K562 (cell line): ENCODE data around the gene SDR42E2. TPM values are rescaled to one million over a fixed set of nuclear protein-coding genes. Genes with fewer than 3 reads are reported as not detected.
A peak's percentile ranks its signal among the peaks of the same experiment; 100 is the strongest.

ENCODE experiments used
- ARID1B ChIP-seq: fragments of 450-650 bp; IDR thresholded peaks from 2 replicates; pipeline ENCODE4 v1.6.1; 2016; ENCODE audit warnings: antibody characterized with exemption, mild to moderate bottlenecking, inconsistent platforms
- BDP1 ChIP-seq: IDR thresholded peaks from 3 replicates; pipeline ENCODE4 v1.6.1; 2011; ENCODE audit not compliant: insufficient read length, insufficient read depth
- CBFB ChIP-seq: sonication (generic); formaldehyde crosslinking; IDR thresholded peaks from 2 replicates; pipeline ENCODE4 v1.4.0; 2020; ENCODE audit warnings: mild to moderate bottlenecking, missing genetic modification reagents
- CSDE1 ChIP-seq, 2 experiments: fragments of 450-650 bp; IDR thresholded peaks; 2 replicates each; pipeline ENCODE4 v1.6.1; 2016; ENCODE audit warnings: mild to moderate bottlenecking in 1 of 2
- FOS ChIP-seq: IDR thresholded peaks from 3 replicates; pipeline ENCODE4 v1.6.1; 2011; ENCODE audit not compliant: insufficient read length; ENCODE audit errors: extremely low read depth
- IRF1 ChIP-seq: sonication (generic); formaldehyde crosslinking; IDR thresholded peaks from 2 replicates; pipeline ENCODE4 v1.8.0; 2022; ENCODE audit warnings: missing genetic modification reagents, mild to moderate bottlenecking, borderline replicate concordance
- MAFG ChIP-seq: fragments of 450-650 bp; conservative IDR thresholded peaks from 2 replicates; pipeline ENCODE4 v1.6.1; 2016; ENCODE audit warnings: missing genetic modification characterization, missing compliant biosample characterization
- NCOA6 ChIP-seq: fragments of 450-650 bp; IDR thresholded peaks from 2 replicates; pipeline ENCODE4 v1.6.1; 2017; ENCODE audit warnings: mild to moderate bottlenecking
- NCOR1 ChIP-seq: fragments of 450-650 bp; IDR thresholded peaks from 2 replicates; pipeline ENCODE4 v1.6.1; 2016; ENCODE audit warnings: mild to moderate bottlenecking, moderate library complexity
- SIN3A ChIP-seq, 2 experiments: fragments of 150-350 bp in 1 of 2; IDR thresholded peaks; 2 replicates each; pipeline ENCODE4 v1.6.1; 2011 to 2016; ENCODE audit warnings: borderline replicate concordance in 2 of 2, low read depth in 2 of 2, low read length in 2 of 2, mild to moderate bottlenecking in 2 of 2, moderate library complexity in 2 of 2; ENCODE audit not compliant: control insufficient read depth in 1 of 2
- SIN3B ChIP-seq: fragments of 450-650 bp; IDR thresholded peaks from 2 replicates; pipeline ENCODE4 v1.6.1; 2017; ENCODE audit warnings: low read depth, mild to moderate bottlenecking, moderate library complexity
- SMAD3 ChIP-seq: fragments of 450-650 bp; formaldehyde crosslinking; conservative IDR thresholded peaks from 2 replicates; pipeline ENCODE4 v1.4.0; 2020; ENCODE audit warnings: mild to moderate bottlenecking
- SNIP1 ChIP-seq: fragments of 450-650 bp; IDR thresholded peaks from 2 replicates; pipeline ENCODE4 v1.7.1; 2017; ENCODE audit warnings: low read depth, mild to moderate bottlenecking
- THRAP3 ChIP-seq: fragments of 450-650 bp; IDR thresholded peaks from 2 replicates; pipeline ENCODE4 v1.6.1; 2016; ENCODE audit warnings: mild to moderate bottlenecking, inconsistent platforms, borderline replicate concordance
- TRIM24 ChIP-seq, 2 experiments: fragments of 450-650 bp; IDR thresholded peaks; 2 replicates each; pipeline ENCODE4 v1.6.1; 2016
- VEZF1 ChIP-seq: fragments of 200-800 bp; sonication (Bioruptor generic); IDR thresholded peaks from 2 replicates; pipeline ENCODE4 v1.6.1; 2017; ENCODE audit warnings: missing genetic modification characterization, missing compliant biosample characterization
- YBX1 ChIP-seq: fragments of 450-650 bp; IDR thresholded peaks from 2 replicates; pipeline ENCODE4 v1.7.1; 2016; ENCODE audit warnings: mild to moderate bottlenecking
- ZBTB49 ChIP-seq: sonication (generic); formaldehyde crosslinking; IDR thresholded peaks from 2 replicates; pipeline ENCODE4 v1.8.0; 2022; ENCODE audit warnings: missing genetic modification reagents, mild to moderate bottlenecking, borderline replicate concordance
- polyA plus RNA-seq, 8 experiments: library from polyadenylated mRNA; depleted of rRNA in 4 of 8; stranded (reverse) in 5 of 8; unstranded in 3 of 8; fragments of >200 nt; fragmentation: Nextera tagmentation in 2 of 8; fragmentation: Illumina TruSeq in 1 of 8; extraction: Ambion mirVana in 2 of 8; extraction: Trizol in 1 of 8; gene quantifications; 2 replicates each; pipeline versions ENCODE4 v1.2.1 to v1.2.3, GENCODE V29; 2011 to 2014; ENCODE audit warnings: inconsistent platforms in 1 of 8, missing spikeins in 1 of 8
- total RNA-seq, 7 experiments: library from RNA; depleted of rRNA in 6 of 7; stranded (reverse); fragments of >200 nt in 6 of 7; fragmentation: Illumina TruSeq in 2 of 7; extraction: Trizol in 2 of 7; gene quantifications; 2 replicates each; pipeline versions ENCODE4 v1.2.1 to v1.2.3, GENCODE V29; 2011 to 2021; ENCODE audit warnings: low replicate concordance in 1 of 7
- TF ChIP-seq, protein P1 (sequence below): fragments of 450-650 bp; formaldehyde crosslinking; conservative IDR thresholded peaks from 2 replicates; pipeline ENCODE4 v1.4.0; 2022; ENCODE audit warnings: mild to moderate bottlenecking, missing genetic modification characterization
- TF ChIP-seq, protein P2 (sequence below): IDR thresholded peaks from 2 replicates; pipeline ENCODE4 v1.6.1; 2011; ENCODE audit warnings: borderline replicate concordance, low read depth, mild to moderate bottlenecking, moderate library complexity, low read length; ENCODE audit not compliant: insufficient read depth, poor library complexity, severe bottlenecking

The SDR42E2 gene
- total and polyA plus RNA-seq, 9 of the 15 experiments (the other 6 are each of a cell fraction or from before 2014, with no cell fraction given), result 0.03 to 0.07 (median 0.04) TPM; not detected in 4

- TF ChIP-seq SIN3B (no peak), FOS (no peak), SMAD3 (CRISPR knock-in tag) (no peak), CSDE1 (IDR thresholded peaks at IDR 0.05) (no peak), SIN3A (IDR thresholded peaks at IDR 0.05; ENCODE audit: borderline replicate concordance in 2 of 2, control insufficient read depth in 1 of 2, low read depth in 2 of 2, low read length in 2 of 2) (0 out of 4 replicates have a peak, but pooled peaks of 1 of the 2 experiments have one; percentile 53), CBFB (no peak), IRF1 (CRISPR knock-in tag) (no peak), MAFG (tag) (no peak), YBX1 (no peak), SNIP1 (no peak), TRIM24 (IDR thresholded peaks at IDR 0.05) (no peak), ARID1B (no peak), NCOR1 (no peak), ZBTB49 (CRISPR knock-in tag) (no peak), BDP1 (no peak), NCOA6 (no peak), THRAP3 (no peak), VEZF1 (CRISPR knock-in tag) (peak; percentile 52)
- TF ChIP-seq, protein P1, sequence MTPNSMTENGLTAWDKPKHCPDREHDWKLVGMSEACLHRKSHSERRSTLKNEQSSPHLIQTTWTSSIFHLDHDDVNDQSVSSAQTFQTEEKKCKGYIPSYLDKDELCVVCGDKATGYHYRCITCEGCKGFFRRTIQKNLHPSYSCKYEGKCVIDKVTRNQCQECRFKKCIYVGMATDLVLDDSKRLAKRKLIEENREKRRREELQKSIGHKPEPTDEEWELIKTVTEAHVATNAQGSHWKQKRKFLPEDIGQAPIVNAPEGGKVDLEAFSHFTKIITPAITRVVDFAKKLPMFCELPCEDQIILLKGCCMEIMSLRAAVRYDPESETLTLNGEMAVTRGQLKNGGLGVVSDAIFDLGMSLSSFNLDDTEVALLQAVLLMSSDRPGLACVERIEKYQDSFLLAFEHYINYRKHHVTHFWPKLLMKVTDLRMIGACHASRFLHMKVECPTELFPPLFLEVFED (CRISPR knock-in tag), result no peak
- TF ChIP-seq, protein P2, sequence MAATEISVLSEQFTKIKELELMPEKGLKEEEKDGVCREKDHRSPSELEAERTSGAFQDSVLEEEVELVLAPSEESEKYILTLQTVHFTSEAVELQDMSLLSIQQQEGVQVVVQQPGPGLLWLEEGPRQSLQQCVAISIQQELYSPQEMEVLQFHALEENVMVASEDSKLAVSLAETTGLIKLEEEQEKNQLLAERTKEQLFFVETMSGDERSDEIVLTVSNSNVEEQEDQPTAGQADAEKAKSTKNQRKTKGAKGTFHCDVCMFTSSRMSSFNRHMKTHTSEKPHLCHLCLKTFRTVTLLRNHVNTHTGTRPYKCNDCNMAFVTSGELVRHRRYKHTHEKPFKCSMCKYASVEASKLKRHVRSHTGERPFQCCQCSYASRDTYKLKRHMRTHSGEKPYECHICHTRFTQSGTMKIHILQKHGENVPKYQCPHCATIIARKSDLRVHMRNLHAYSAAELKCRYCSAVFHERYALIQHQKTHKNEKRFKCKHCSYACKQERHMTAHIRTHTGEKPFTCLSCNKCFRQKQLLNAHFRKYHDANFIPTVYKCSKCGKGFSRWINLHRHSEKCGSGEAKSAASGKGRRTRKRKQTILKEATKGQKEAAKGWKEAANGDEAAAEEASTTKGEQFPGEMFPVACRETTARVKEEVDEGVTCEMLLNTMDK, result no peak
Observed at GRCh38 chr16:22192261-22193062, 30.2 kb downstream of the SDR42E2 start (continued).
